ENCODE results near the gene NIT2.
"Not testable (repeated sequence)": the region's sequence is repeated elsewhere in the genome, so short reads cannot be mapped to it uniquely, and the experiment has no call there.

Gene NIT2

GRCh38 chr3:100334488-100335351 is at the start of gene NIT2:
TSS of gene NIT2 (plus strand) at chr3:100334757. CDS start at chr3:100334792, 35 bp downstream.
- peak; percentile 92 for DNase-seq (ENCODE audit: low read depth, low spot score)

- no peak for DNase-seq (ENCODE audit: low read depth, low spot score)
These were observed 46.2 kb upstream of the NIT2 start for GRCh38 chr3:100288288-100288894.

- DNase-seq (ENCODE audit: low read depth, low spot score) = no peak
These were observed 45.2 kb upstream of the NIT2 start for GRCh38 chr3:100289339-100289738.

- DNase-seq (ENCODE audit: low read depth, low spot score) = no peak
These were observed 39.5 kb upstream of the NIT2 start for GRCh38 chr3:100295089-100295488.

- peak; percentile 20 for DNase-seq (ENCODE audit: low read depth, low spot score)
These were observed 36.8 kb upstream of the NIT2 start for GRCh38 chr3:100297784-100298183.

- DNase-seq (ENCODE audit: low read depth, low spot score) = no peak
These were observed 35.5 kb upstream of the NIT2 start for GRCh38 chr3:100299016-100299415.

GRCh38 chr3:100306695-100307094 is 27.9 kb upstream of the NIT2 start:
- DNase-seq (ENCODE audit: low read depth, low spot score) = no peak

GRCh38 chr3:100310355-100310965 is 24.1 kb upstream of the NIT2 start:
- DNase-seq (ENCODE audit: low read depth, low spot score) = no peak

- DNase-seq (ENCODE audit: low read depth, low spot score) = no peak
These were observed 23.5 kb upstream of the NIT2 start for GRCh38 chr3:100311011-100311410.

- peak; percentile 69 for DNase-seq (ENCODE audit: low read depth, low spot score)
These were observed 17.9 kb upstream of the NIT2 start for GRCh38 chr3:100316641-100317069.

- DNase-seq (ENCODE audit: low read depth, low spot score) = no peak
These were observed 16.6 kb upstream of the NIT2 start for GRCh38 chr3:100317912-100318311.

- no peak for DNase-seq (ENCODE audit: low read depth, low spot score)
These were observed 14.6 kb upstream of the NIT2 start for GRCh38 chr3:100319951-100320350.

- no peak for DNase-seq (ENCODE audit: low read depth, low spot score)
These were observed 10.5 kb upstream of the NIT2 start for GRCh38 chr3:100324044-100324443.

- DNase-seq (ENCODE audit: low read depth, low spot score) = no peak
These were observed 8.7 kb upstream of the NIT2 start for GRCh38 chr3:100325827-100326226.

GRCh38 chr3:100327377-100327776 is 7.2 kb upstream of the NIT2 start:
- DNase-seq (ENCODE audit: low read depth, low spot score) = not testable (repeated sequence)

GRCh38 chr3:100329800-100330489 is 4.6 kb upstream of the NIT2 start:
- no peak for DNase-seq (ENCODE audit: low read depth, low spot score)

GRCh38 chr3:100330651-100331050 is 3.9 kb upstream of the NIT2 start:
- DNase-seq (ENCODE audit: low read depth, low spot score) = no peak

GRCh38 chr3:100331660-100332059 is 2.9 kb upstream of the NIT2 start:
- no peak for DNase-seq (ENCODE audit: low read depth, low spot score)

GRCh38 chr3:100333051-100333450 is 1.5 kb upstream of the NIT2 start:
- no peak for DNase-seq (ENCODE audit: low read depth, low spot score)

- no peak for DNase-seq (ENCODE audit: low read depth, low spot score)
These were observed 528 bp upstream of the NIT2 start for GRCh38 chr3:100333970-100334487.

GRCh38 chr3:100335434-100335833 is 877 bp downstream of the NIT2 start:
- DNase-seq (ENCODE audit: low read depth, low spot score) = peak; percentile 20

GRCh38 chr3:100336229-100336628 is 1.7 kb downstream of the NIT2 start:
- not testable (repeated sequence) for DNase-seq (ENCODE audit: low read depth, low spot score)
